GM21367 (cell line): ENCODE results near the gene GPER1.
A peak's percentile ranks its signal among the peaks of the same experiment; 100 is the strongest.
"Not testable (repeated sequence)": the region's sequence is repeated elsewhere in the genome, so short reads cannot be mapped to it uniquely, and the experiment has no call there.

ENCODE experiments used
- ATAC-seq: cut with Tn5 transposase; IDR thresholded peaks from one replicate; pipeline ENCODE4 v1.9.1; 2021; ENCODE audit not compliant: unreplicated experiment

GPER1 gene

DNA sequence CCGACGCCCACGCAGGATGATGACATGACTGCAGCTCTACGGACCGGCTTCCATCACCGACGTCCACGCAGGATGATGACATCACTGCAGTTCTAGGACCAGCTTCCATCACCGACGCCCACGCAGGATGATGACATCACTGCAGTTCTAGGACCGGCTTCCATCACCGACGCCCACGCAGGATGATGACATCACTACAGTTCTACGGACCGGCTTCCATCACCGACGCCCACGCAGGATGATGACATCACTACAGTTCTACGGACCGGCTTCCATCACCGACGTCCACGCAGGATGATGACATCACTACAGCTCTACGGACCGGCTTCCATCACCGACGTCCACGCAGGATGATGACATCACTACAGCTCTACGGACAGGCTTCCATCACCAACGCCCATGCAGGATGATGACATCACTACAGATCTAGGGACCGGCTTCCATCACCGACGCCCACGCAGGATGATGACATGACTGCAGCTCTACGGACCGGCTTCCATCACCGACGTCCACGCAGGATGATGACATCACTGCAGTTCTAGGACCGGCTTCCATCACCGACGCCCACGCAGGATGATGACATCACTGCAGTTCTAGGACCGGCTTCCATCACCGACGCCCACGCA is 28.6 kb downstream of the GPER1 start:
- not testable (repeated sequence) for ATAC-seq

DNA sequence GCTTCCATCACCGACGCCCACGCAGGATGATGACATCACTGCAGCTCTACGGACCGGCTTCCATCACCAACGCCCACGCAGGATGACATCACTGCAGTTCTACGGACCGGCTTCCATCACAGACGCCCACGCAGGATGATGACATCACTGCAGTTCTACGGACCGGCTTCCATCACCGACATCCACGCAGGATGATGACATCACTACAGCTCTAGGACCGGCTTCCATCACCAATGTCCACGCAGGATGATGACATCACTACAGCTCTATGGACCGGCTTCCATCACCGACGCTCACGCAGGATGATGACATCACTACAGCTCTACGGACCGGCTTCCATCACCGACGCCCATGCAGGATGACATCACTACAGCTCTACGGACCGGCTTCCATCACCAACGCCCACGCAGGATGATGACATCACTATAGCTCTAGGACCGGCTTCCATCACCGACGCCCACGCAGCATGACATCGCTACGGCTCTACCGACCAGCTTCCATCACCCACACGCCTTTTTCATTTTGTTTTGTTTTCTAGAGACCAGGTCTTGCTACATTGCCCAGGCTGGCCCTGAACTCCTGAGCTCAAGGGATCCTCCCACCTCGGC is 29.5 kb downstream of the GPER1 start:
- no peak for ATAC-seq

DNA sequence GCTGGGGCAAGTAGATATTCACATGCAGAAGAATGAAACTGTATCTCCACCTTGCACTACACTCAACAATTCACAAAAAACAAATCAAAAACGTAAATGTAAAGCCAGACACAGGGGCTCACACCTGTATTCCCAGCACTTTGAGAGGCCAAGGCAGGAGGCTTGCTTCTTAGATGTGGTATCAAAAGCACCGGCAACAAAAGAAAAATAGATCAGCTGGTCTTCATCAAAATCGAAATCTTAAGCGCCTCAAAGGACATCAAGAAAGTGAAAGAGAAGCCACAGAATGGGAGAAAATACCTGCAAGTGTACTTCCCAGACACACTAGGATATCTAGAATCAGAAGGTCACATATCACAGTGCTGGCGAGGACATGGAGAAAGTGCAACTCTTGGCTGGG is 31.3 kb downstream of the GPER1 start:
- ATAC-seq = no peak

DNA sequence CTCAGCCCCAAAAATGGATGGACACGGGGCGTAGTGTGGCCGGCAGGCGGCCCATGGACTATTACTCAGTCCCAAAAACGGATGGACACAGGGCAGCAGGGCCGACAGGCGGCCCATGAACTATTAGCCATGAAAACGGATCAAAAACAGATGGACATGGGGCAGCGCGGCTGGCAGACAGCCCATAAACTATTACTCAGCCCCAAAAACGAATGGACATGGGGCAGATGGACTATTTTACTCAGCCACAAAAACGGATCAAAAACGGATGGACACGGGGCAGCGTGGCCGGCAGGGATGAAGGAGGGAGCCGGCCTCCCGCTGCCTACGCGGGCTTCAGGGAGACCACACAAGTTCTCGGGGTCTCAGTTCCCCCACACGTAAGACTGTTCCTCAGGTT is 32.9 kb downstream of the GPER1 start:
- no peak for ATAC-seq

DNA sequence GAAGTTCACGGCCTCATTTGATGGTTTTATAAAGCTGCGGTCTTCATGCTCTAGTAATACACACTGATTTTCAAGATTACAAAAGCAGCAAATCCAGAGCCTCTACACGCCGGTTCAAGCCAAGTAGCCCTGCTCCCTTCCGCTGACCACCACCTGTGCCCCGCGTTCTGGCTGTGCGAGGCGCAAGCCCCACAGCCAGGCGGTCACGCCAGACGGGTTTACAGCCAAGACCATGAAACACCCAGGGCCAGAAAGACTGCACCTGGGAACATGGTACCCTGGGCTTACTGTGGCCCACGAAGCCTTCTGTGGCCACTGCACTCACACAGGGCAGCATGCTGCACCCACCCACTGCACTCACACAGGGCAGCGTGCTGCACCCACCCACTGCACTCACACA is 33.6 kb downstream of the GPER1 start:
- ATAC-seq = no peak

DNA sequence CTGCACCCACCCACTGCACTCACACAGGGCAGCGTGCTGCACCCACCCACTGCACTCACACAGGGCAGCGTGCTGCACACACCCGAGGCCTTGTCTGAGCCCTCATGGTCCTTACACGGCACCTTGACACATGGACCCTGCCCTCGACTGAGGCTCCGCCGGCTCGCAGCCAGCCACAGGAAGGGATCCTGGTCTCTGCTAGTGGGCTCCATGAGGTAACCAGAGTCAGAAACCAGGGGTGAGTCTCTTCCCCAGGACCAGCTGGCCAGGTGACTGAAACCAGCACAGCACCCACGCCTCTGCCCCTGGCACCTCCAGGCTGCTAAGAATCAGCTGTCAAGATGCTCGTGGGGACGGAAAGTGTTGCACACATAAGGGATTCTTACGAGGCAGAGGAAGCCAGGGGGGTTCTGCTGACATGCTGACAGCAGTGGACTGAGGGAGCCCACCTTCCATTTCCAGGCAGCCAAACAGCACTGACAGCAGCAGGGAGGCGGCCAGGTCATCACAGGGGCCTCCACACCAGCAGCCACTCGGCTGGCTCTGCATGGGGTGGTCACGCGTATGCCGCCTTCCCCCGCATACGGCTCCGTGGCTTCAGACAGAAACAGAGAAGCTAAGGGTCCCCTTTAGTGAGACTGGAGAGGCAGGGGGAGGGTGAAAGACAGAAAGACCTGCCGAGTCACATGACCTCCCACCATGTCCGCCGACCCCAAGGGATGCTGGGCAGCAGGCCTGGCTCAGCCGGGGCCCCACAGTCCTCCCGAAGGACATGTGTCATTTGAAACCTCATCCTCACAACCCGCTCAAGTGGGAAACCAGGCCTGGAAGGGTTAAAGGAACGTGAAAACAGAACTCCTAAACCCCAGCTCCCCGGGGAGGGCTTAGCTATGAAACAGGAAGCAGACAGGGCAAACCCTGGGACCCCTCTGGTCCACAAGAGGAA is 34.2 kb downstream of the GPER1 start:
- ATAC-seq = no peak

DNA sequence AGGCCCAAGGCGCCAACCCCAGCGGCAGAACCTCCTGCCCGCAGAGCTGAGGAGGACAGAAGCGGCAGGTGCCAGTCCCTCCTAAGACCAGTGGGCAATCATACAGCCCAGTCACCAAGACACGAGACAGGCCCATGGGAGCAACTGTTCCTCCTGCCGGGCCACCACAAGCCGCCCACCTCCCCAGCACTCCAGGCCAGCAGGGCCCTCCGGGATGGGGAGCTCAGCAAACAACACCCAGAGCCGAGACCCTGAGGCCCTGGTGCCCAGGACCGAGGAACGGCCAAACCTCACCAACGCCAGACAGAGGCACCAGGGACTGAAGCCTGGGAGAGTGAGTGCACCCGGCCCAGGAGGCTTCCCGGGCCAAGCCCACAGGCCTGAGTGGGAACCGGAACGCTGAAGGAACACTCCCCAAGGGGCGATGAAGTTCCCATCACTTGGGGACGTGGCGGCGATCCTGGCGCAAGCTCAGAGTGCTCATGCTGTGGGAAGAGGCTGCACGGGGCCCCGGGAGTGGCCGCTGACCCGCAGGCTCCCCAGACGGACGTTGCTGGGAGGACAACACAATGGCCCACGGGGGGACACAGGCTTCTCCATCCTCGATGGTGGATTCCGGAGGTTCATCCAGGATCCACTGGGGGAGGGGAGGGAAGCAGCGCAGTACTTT is 35.1 kb downstream of the GPER1 start:
- ATAC-seq = no peak

DNA sequence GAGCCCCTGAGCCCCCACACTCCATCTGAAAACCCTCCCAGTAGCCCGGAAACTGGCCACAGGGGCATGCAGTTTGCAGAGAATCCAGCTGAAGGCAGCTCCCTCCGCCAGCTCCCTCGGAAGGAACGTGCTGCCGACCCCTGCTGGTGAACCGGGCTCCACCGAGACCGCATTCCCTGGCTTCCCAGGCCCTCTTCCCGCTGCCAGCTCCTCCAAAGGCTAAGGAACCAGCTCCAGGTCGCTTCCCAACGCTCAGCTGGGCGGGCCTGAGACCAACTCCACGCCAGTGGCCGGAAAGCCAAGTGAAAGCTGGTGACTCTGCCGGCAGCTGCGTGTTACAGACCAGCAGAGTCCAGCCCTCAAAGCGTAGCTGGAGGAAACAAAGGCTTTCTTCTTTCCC is 35.8 kb downstream of the GPER1 start:
- ATAC-seq = no peak

DNA sequence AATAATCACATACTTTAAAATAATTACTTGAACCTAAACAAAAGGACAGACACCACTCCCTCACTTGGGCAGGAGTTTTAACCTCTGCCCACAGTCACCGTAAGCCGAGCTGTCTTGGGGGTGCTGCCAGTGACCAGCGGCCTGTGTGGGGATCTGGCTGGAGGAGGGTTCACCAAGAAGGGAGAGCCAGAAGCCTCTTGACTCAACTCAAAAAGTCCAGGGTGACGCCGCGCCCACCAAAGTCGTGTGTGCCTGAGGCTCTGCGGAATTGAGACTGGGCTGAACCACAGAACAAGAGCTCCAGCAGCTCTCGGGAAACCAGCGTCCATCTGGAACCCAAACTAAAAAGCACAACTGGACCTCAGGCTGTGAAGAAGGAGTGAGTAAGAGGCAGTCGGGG is 36.3 kb downstream of the GPER1 start:
- no peak for ATAC-seq

DNA sequence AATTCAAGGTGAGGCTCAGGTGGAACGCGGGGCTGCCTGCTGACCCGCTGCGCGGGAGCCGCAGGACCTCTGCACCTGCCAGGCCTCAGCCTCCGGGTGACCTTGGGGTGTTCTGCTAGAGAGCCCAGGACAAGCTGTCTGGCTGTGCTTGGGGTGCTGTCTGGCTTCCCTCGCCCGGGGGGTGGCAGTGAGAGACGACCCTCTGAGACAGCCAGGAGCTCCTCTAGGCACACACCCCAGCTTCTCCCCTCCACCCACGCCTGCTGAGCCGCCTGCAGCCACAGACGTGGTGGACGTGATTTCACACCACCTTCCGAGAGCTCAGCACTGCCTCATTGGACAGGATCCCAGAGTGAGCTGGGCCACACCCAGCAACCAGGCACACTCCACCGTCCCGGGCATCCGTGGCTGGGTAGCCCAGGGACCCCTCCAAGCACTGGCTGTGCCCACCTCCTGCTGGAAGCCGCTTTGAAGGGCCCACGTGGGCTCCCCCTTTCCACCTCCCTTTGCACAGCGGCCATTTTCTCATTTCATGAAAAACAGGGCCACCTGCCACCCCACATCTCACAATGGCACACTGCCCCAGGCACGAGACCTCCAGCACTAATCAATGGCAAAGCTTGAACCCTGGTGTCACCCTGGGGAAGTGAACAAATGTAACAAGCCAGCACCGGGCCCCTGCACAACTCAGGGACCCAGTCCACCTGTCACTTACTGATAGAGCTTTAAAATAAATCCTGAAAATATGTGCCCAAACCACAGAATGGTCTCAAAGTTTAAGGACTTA is 37.1 kb downstream of the GPER1 start:
- no peak for ATAC-seq

DNA sequence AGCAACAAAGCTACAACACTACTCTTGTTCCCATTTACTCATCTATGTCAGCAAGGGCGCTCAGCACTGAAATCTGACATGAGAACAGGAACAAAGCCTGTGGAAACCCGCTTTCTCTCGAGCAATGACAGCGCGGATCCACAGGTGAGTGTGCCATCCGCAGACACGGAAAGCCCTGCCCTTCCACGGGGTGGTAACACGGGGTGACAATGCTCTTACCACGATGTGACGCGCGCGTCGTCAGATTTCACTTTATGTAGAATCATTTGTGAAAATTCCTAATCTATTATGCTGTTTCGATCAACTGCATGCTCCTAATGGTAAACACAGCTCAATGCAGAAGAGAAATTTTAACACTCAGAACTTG is 37.7 kb downstream of the GPER1 start:
- no peak for ATAC-seq

DNA sequence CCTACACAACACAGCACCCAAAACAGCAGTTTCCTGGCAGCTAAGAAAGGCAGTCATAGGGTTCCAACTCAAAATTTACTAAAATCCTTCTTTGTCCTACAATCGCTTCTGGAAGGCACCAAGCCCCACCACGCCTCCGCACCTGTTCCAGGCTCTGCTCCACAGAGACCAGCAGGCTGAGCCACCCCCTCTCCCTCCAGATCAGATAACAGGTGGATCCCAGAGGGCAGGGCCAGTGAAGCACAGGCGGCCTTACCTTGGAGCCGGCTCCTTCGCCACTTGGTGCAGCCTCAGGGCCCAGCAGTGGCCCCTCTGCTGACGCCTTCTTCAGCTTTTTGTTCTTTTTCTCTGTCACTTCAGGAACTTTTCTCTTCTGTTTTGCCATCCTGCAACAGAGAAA is 39.1 kb downstream of the GPER1 start:
- ATAC-seq = no peak

DNA sequence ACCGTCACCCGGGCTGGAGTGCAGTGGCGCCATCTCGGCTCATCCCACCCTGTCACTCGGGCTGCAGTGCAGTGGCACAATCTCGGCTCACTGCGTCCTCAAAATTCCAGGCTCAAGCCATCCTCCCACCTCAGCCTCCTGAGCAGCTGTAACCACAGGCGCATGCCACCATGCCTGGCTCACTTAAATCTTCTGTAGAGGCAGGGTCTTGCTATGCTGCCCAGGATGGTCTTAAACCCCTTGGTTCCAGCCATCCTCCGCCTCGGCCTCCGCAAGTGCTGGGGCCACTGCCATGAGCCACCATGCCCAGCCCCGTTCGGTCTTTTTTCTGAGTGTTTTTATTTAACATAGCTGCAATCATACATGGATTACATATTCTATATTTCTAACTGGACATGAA is 41.5 kb downstream of the GPER1 start:
- no peak for ATAC-seq

DNA sequence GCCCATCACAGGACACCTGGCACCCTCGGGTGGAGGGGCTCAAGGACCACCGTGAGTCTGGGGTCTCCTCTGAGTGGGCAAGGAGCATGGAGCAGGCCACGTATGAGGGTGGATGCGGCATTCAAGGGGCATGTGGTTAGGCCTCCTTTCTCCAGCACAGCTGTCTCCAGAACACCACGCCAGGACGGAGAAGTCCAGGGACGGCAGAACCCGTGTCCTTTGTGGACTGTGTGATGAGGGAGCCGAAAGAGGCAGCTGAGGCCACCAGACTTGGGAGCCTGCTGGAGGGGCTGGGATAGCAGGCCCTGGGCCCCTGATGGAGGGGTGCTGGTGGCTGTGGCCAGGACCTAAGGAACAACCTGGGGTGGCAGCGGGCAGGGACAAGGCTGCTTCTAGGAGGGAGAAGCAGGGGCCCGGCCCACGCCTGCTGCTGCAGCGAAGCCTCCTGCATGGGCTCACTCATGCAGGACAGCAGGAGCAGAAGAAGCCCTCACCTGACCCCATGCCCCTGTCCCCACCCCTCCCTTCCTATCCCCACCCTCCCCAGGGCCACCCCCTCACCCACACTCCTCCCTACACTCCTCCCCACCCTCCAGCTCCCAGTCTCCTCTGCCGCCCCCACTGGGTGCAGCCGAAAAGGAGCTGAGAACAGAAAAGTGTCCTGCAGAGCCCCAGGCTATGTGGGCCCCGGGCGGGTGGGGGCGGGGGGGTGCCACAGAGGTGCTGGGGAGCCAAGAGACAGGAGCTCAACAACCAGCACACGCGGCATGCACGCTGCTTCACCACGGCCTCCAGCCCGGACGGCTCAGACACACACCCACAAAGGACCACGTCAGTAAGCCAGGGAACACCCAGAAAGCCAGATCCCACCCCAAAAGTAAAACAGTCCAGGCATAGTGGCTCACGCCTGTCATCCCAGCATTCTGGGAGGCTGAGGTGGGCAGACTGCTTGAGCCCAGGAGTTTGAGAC is 42.4 kb downstream of the GPER1 start:
- ATAC-seq = no peak

DNA sequence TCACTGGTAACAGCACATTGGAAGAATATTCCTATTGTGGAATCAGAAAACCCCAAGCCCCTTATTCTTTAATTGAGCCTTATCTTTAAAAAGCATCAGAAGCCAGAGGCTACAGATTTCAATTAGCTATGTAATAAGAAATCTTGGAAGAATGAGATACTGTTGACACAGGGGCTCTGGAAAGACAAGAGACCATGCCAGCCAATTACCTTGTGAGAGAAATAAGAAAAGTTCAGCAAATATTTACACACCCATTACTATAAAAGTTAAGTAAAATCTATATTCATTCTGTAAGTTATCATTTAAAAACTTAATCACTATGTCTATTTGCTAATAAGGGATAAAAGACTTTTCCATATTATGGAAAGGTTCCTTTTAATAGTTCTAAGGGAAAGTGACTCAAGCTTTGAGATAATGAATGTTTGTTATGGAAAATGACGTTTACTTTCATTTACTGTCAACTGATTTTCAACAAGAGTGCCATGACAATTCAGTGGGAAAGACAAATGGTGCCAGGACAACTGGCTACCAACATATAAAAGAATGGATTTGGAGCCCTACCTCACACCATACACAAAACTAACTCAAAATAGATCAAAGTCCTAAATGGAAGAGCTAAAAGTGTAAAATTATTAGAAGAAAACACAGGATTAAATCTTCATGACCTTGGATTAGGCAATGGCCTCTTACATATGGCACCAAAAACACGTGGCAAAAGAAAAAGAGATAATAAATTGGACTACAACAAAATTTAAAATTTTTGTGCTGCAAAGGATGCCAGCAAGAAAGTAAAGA is 43.8 kb downstream of the GPER1 start:
- ATAC-seq = no peak

DNA sequence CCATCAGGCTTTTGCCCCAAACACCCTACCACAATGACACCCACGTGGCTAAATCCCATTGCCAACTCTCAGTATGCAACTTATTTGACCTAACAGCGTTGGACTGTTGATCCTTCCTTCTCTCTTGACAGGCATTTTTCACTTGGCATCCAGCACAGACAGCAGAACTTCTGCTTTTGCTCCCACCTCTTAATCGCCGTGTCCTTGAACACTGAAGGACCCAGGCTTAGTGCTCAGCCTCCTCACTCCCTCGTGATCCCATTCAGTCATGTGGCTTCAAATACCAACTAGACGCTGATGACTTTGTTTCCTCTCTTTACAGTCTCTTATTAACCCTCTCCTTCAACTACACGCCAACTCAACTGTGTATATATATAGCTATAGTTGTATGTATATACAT is 47.0 kb downstream of the GPER1 start:
- ATAC-seq = no peak

DNA sequence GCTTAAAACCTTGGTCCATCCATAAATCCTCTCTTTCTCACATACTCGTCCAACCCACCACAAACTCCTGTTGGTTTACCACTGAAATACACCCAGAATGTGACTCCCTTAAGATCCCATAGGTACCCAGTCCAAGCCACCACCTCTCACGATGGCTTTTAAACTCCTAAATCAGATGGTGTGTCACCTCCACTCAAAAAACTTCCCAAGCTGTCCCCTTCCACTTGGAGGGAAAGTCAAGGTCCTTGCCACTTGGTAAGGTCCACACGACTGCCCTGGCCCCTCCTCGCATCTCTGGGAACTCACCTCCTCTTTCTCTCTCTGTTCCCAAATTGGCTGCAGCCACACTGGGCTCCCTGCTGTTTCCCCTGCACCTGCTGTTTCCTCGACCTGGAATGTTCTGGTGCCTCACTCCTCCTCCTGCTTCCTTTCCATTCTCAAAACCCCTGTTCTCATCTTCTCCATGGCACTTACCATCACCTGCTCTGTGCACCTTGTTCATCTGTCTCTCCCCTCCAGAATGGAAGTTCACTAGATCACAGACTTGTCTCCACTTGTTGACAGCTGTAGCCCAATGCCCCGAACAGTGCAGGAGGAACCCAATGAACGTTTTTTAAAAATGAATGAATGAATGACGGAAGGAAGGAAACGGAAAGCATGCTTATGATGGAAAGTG is 49.1 kb downstream of the GPER1 start:
- ATAC-seq = no peak

DNA sequence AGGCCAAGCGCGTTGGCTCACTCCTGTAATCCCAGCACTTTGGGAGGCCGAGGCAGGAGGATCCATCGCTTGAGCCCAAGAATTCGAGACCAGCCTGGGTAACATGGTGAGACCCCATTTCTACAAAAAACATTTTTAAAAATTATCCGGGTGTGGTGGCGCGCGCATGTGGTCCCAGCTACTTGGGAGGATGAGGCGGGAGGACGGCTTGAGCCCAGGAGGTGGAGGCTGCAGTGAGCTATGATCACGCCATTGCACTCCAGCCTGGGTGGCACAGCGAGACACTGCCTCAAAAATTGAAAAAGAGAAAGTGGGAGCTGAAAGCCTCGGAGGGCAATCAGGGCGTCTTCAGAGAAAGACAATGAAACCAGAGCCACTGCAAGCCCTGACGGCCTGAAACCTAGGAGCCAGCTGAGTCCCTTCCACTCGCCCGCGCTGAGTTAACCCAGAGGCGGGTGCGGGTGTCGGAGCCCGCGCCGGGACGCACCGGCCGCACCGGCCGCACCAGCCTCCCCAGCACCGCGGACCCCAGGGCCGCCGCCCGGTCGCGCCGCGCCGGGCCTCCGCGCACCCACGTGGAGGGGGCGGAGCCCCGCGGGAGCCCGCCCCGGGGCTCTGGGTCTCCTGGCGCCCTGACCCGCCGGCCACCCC is 49.7 kb downstream of the GPER1 start:
- peak; percentile 39 for ATAC-seq
